Middle frontal gyrus (tissue), 1 donor: ENCODE measurements around the gene EHD1.

Experiments used
- DNase-seq: peaks from one replicate; pipeline ENCODE4 v3.0.0-alpha.2; 2015; ENCODE audit warnings: low spot score; ENCODE audit errors: extremely low spot score

Gene EHD1

DNA sequence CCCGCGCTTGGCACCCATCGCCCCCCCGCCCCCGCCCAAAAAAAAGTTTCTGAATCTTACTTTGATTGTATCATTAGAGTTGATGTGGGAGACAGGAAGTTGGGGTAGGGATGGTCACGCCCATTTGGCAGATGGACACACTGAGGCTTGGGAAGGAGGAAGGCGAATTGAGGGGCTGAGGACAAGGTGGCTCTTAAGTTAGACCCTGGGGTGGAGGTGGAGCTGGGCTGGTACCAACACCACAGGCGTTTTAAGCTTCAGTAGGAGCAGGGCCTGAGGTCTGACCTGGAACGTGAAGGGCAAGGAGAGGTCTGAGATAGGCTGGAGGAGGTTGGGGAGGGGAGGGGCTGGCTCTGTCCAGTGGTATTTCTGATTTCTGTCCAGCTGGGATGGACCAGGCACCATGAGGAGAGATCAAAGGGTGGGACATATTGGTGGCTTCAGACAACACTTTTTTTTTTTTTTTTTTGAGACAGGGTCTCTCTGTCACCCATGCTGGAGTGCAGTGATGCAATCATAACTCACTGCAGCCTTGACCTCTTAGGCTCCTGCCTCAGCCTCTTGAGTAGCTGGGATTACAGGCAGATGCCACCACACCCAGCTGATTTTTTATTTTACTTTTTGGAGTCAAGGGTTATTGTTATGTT, 33.2 kb downstream of the EHD1 start:
- DNase-seq = no peak

- no peak for DNase-seq
Measured at GRCh38 chr11:64844330-64845128, 33.9 kb downstream of the EHD1 start, which contains the start of gene CDC42BPG. Gene CDC42BPG (minus strand): TSS chr11:64844653. CDS start chr11:64844569, 84 bp downstream.

DNA sequence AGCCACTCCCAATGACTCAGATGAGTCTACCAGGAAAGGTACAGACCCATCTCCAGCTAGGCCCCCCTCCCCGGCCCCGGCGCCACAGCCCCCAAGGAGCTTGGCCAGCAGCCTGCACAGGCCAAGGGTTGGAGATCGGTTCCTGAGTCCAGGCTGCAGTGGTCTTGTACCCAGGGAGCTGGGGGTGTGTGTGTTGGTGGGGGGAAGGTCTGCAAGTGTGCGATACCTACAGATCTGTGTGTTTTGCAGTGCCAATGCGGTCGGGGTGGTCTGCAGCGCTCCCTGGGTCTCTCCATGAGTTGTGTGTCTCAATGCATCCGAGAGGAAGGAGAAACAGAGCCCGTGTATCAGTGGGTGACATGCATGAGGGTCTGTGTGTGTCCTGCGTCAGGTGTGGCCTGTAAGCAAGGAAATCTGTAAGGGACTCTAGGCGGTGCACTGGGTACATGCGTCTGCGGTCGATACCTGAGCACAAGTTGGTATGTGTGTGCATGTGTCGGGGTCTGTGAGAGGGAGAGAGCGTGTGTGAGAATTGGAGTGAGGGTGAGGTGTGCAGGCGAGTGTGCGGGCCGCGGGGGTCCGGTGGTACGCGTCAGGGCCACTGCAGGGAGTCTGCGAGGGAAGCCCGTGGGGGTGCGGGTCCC, 34.6 kb downstream of the EHD1 start:
- no peak for DNase-seq

DNA sequence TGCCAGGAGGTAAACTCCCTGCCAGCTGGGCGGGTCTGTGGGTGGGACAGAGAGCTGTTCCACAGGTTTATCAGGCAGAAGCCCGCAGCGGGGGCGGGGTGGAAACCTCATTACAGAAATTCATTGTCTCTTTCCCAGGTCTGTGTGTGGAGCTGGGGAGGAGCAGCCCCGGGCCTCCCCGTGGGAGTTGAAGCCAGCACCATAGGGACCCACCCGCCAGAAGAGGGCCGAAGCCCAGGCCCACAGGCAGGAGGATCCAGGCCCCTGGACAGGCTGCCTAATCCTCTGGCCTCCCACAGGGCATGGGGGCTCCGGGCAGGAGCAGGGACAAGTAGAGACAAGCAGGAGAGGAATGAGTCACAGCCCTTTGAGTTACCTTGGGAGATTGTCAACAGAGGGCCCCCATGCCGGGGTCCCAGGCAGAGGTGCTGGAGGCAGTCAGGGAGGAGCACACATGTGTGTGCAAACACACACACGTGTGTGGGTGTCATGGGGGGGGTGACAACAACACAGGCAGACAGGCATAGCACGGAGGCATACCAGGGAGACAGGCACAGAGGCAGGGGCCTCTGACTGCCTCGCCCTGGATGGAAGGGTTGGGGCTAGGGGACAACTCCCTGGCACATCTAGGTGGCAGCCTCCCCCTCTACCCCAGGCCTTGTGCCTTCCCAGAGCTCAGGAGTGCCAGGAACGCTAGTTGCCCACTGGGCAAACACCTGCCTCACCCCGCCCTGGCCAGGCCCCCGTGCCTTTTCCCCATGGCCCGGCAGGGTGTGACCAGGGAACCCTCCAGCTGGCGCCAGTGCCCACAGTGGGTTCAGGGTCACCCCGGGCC, 35.4 kb downstream of the EHD1 start:
- DNase-seq = no peak

DNA sequence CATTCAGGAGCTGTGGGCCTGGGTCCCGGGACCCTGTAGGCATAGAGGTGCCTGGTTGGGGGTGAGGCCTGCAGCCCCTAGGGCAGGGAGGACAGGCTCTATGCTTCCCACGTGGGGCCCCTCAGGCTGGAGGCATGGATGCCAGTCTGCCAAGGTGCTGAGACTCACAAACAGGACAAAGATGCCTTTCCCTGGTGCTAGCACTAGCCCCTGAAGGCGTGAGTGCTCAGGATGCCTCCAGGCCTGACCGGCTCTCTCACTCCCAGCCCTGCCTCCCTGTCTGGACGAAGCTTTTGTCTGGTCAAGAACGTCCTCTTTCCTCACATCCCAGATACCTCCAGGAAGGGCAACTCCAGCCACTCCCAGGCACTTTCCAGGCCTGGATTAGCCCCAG, 36.1 kb downstream of the EHD1 start:
- DNase-seq = no peak

DNA sequence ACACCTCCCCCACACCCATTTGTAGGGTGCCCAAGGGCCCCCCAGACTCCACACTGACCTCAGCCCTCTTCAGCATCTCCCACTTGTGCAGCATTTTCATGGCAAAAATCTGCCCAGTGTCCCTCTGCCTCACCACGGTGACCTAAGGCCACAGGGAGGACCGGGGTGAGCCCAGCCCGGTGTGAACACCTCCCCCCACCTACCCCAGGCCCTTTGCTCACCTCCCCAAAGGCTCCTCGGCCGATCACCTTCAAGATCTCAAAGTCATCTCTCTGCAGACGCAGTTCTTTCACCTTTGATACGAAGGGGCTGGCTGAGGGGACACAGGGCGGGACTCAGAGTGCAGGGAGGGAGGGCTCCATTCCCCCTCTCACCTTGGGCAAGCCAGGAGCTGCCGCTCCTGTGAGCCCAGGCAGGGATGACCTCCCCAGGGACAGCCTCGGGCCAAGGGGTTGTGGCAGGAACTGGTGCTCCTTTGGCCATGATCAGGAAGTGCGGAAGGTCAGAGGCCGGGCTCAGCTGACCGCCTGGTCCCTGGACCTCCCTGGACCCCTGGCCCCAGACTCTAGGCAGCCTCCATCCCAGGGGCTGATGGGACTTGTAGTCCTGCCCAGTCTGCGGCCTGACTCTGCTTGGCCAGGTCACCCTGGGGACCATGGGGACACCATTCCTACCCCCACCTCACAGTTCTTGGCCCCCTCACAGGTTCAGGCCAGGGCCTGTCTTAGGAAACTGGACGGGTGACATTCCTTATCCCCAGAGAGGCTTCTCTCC, 36.6 kb downstream of the EHD1 start:
- DNase-seq = no peak

GRCh38 chr11:64839887-64840782, 38.3 kb downstream of the EHD1 start:
- no peak for DNase-seq

DNA sequence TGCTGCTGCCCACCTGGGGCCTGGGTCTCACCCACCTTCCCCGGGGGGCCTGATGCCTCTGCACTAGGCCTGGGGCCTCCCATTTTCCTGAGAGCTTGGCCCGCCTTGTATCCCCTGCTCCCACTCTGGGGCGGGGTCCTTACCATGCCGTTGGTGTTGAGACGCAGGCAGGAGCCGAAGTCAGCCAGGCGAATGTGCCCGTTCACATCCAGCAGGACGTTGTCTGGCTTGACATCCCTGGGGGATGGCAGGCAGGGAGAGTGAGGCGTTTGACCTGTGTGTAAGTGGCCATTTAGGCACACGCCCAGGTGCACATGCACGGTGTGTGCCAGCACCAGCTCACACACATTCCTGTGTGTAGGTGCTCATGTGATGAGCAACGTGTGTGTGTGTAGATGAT, 39.1 kb downstream of the EHD1 start:
- DNase-seq = no peak

DNA sequence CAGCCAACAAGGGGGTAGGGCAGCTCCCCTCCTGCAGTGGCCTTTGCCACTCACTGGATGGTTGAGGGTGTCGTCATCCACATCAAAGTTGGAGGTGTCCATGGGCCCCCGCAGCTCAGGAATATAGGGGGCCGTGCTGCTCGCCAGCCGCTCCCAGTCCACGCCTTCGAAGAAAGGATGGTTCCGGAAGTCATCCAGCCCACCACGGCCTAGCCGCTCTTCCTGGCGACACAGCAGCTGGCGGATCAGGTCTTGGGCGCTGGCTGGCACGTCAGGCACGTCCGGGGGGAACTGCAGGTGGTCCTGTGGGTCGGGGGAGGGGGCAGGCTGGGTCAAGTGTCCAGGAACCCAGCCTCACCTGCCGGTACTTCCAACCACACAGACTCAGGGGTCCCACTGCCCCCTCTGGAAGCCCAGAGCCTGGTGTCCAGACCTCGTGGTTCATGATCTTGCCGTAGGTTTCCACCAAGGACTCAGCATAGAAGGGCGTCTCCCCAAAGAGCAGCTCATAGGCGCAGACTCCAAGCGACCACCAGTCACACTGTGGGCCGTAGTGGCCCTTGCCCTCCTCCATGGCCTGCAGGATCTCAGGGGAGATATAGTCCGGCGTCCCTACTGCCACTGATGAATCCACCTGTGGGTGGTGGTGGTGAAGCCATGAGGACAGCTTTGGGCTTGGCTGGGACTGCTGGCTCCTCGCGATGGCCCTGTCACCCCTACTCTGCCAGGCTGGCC, 39.7 kb downstream of the EHD1 start:
- DNase-seq = no peak

GRCh38 chr11:64837887-64838351, 40.5 kb downstream of the EHD1 start:
- DNase-seq = no peak

GRCh38 chr11:64836448-64837072, 41.9 kb downstream of the EHD1 start:
- no peak for DNase-seq

DNA sequence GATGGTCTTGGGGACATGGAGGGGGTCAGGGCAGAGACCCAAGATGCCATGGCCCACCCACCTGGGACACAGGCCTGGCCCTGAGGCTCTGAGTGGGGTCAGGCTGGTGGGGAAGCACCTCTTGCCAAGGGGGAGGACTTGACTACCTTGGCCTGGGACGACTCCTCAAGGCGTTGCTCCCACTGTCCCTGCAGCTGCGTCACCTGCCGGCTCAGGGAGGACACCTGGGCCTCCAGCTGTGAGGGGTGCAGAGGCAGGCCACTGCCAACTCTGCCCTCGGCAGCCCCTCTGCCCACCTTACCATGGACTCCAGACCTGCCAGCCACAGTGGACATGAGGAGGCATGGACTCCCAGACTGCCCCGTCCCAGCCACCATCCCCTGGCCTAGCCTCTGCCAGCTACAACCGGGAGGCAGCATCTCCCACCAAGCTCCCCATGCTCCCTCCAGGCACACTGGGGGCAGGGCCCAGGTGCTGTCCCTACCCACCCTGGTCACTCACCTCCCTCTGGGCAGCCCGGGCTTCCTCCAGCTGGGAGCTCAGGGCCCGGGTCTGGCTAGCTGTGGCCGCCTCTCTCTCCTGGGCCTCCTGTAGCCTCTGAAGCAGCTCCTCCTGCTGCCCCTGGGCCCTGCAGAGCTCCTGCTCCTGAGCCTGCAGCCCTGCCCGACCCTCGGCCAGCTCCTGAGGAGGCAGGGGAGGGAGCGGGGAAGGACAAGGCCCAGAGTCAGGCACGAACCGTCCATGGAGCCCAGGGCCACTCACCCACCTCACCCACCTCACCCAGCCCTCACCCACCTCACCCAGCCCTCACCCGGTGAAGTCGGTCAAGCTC, 42.6 kb downstream of the EHD1 start:
- no peak for DNase-seq

DNA sequence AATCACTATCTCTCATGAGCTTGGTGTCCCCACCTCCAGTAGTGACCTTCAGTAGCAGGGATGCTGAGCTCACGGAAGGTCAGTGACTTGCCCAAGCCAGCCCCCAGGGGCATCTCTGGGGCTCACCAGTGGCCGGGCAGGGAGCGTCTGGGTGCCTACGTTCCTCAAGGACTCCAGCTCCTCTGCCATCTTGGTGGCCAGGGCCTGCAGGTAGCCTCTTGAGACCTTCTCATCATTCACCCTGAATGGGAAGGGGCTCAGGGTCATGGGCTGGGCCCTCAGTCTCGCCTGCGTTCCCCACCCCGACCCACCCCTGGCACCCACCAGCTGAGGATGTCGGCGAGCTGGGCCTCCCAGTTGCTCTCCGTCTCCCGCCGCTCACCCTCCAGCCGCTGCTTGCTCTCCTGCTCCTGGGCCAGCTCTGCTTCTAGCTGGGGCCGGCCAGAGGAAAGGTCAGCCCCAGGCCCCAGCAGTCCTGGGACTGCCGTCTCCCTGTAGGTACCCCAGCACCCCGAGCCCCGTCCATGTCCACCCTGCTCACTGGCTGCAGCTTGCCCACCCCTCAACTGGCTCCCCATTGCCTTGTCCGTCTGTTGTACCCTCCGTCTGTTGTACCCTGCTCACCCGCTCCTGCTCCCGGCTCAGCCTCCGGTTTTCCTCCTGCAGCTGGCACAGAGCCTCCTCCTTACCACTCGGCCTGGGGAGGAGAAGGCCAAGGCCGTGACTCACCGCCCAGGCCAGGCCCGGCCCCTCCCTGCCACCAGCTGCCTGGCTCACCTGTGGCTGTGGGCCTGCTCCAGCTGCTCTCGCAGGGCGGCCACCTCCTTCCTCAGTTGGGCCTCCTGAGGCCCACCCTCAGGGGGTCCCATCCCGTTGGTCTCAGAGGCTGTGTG, 43.5 kb downstream of the EHD1 start:
- no peak for DNase-seq

DNA sequence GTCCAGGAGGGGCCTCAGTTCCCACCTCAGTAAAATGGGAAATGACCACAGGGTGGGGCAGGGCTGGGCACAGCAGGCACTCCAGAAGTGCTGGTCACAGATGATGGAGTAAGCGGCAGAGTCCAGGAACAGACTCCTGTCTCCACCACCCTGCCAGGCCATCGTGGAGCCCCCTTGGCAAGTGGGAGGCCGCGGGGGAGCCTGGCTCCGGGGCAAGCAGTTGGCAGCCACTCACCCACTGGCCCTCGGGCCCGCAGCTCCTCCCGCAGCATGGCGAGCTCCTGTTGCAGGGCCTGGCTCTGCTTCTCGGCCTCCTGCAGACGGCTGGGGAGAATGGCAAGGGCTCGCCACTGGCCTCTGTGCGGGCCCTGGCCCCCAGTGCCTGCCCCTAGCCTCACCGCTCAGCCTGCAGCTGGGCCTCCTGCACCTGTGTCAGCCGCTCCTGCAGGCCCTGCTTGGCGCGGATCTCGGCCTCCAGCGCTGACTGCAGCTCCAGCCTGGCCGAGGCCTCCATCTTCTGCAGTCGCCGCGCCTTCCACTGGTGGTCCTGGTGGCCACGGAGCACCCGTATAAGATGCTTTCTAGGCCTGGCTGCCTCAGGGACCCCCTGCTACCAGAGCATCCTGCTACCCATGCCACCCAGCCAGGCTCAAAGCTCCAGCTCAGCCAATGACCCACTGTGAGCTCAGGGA, 44.2 kb downstream of the EHD1 start:
- DNase-seq = no peak

DNA sequence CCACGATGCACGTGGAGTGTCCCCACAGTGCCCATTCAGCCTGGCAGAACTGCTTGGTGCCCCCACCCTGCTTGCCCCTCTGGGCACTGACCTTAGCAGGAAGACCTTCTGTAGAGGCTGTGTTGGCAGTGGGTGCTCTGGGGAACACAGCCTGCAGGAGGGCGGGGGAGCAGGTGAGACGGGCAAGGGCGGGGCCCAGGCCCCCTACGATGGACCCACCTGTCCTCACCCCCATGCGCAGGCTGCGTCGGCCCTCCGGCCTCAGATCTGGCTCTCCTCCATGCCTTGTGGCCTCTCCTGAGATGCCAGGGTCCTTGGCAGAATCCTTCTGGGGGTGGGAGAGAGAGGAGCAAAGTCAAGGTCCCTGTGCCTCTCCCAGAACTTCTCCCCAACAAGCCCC, 44.9 kb downstream of the EHD1 start:
- no peak for DNase-seq

GRCh38 chr11:64833198-64833502, 45.3 kb downstream of the EHD1 start:
- DNase-seq = no peak
